ENCODE measurements around the gene MT3.
A peak's percentile ranks its signal among the peaks of the same experiment; 100 is the strongest.
"Not testable (repeated sequence)": the region's sequence is repeated elsewhere in the genome, so short reads cannot be mapped to it uniquely, and the experiment has no call there.

Gene MT3

DNA sequence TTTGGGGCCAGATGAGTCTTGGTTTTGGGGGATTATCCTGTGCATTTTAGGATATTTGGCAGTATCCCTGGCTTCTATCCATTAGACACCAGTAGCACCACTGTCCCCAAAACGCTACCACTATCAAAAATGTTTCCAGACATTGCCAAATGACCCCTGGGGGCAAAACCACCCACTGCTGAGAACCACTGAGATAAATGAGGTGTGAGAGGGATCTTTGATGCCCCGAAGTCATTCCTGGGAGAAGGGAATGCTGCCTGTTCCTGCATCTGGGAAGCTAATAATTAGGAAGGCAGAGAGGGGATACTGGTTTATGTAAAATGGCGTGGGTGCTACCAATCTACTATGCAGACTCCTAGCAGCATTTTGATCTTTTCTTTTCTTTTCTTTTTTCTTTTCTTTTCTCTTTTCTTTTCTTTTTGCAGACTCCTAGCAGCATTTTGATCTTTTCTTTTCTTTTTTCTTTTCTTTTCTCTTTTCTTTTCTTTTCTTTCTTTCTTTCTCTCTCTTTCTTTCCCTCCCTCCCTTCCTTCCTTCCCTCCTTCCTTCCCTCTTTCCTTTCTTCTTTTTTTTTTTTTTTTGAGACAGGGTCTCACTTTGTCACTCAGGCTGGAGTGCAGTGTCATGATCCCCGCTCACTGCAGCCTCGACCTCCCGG, 8.8 kb upstream of the MT3 start:
- no peak for DNase-seq

DNA sequence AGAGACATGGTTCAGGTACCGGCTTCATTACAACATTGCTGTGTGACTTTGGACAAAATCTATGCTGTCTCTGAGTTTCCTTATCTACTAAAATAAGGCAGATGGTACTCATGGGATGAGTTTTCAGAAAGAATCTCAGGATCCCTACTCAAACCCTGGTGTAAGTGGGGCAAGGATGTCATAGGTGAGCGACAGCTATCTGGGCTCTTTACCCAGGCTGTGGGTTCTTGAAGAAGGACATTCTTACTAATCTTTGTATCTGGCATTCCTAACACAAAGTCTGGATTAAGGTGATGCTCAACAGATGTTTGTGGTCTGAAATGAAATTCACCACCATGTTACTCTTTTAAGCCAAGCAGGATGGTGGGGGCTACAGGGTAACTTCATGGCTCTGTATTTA, 6.4 kb upstream of the MT3 start:
- not testable (repeated sequence) for DNase-seq

DNA sequence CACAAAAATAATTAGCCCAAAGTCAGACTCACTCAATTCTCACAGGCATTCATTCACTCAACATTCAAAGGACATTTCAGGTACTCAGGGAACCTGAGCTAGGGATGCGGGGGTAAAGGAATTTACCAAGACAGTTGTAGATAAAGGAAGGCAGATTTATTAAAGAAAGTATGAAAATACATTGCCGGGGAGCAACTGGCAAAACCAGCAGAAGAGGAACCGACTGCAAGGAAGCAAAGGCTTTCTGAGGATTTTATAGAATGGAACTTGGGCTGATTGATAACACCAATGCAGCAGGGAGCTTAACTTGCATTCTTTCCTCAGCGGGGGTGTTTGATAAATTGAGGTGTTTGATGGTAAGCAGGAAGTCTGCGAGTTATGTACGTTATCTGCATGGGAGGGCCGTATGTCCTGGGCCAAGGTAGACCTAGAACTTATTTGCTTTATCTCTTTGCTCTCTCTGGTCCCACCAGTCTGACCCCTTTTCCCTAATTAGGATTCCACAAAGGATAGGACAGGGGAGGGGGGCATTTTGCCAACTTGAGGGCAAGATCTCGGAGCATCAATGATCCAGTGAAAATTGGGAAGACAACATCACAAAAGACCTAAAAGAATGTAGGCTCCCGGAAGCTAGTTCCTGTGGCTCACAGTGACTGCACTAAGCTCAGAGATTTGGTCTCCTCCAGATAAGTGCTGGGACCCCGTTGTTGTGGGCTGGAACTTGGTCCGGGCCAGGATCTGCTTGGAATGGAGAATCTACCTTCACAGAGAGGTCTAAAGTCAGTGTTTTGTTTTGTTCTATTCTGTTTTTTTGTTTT, 5.8 kb upstream of the MT3 start:
- DNase-seq, result no peak

DNA sequence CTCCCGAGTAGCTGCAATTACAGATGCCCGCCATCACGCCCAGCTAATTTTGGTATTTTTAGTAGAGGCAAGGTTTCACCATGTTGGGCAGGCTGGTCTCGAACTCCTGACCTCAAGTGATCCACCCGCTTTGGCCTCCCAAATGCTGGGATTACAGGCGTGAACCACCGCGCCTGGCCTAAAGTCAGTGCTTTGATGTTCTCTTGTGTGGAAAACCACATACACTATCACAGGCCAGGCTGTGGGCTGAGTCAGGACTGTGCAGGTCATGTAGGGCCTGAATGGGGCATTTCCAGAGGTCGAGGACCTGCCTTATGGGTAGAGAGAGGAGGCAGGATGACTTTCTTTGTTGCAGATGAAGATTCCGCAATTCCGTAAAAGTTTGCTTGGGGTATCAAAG, 5.1 kb upstream of the MT3 start:
- DNase-seq, result no peak

DNA sequence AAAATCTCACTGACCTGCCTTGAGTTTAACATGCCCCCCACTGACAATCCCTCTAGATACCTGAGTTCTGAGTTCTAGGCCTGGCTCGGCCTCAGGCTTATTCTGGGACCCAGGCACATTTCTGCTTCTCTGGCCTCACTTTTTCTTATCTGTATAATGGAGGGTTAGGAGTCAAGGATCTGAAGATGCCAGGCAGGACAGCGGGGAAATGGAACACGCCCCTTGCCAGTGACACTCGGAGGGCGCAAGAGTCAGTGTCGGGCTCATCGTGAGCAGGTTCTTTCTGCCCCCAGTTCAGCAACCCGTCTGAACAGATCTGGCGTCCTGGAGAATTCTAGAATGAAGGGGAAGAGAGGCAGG, 567 bp upstream of the MT3 start:
- DNase-seq, result no peak

DNA sequence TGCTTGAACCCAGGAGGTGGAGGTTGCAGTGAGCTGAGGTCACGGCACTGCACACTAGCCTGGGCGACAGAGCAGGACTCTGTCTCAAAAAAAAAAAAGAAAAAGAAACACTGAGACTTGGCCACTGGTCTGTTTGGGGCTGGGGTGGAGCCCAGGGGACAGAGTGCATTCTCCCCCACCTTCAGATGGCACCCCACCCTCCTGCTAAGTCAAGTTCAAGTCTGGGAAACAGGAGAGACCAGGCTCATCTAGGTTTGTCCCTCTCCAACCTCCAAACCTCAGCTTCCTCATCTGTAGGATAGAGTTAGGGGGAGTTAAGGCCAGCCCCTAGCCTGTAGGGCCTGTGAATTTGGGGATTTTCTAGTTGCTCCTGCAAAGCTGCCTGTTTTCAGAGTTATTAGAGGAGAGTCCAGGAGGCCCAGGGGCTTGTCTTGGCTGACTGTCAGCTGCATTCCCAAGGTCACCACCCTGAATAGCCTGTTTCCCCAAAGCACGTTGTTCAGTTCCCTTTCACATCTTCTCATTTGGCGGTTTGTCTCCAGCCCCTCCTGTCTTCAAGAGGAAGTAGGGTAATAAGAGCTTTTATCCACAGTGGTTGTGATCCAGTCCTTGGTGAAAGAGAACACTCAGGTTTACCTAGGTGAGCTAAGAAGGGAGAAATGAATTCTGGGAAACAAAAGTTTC, 2.2 kb downstream of the MT3 start:
- DNase-seq, result no peak

DNA sequence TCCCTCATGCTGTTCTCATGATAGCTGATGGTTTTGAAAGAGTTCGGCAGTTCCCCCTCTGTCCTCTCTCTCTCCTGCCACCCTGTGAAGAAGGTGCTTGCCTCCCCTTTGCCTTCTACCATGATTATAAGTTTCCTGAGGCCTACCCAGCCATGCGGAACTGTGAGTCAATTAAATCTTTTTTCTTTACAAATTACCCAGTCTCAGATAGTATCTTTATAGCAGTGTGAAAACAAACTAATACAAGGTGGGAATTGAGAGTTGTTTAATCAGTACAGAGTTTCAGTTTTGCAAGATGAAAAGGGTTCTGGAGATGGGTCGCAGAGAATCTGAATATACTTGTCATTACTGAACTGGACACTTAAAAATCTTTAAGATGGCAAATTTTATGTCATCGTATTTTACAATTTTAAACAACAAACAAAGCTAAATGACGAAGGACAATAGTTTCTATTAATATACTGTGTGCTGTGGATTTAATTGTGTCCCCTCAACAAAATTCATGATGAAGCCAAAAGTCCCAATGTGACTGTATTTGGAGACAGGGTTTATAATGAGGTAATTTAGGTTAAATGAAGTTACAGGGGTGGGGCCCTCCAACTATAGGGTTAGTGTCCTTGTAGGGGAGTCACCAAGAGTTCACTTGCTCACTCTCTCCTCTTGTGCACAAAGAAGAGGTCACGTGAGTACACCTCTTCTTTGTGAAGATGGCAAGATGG, 4.4 kb downstream of the MT3 start:
- no peak for DNase-seq

DNA sequence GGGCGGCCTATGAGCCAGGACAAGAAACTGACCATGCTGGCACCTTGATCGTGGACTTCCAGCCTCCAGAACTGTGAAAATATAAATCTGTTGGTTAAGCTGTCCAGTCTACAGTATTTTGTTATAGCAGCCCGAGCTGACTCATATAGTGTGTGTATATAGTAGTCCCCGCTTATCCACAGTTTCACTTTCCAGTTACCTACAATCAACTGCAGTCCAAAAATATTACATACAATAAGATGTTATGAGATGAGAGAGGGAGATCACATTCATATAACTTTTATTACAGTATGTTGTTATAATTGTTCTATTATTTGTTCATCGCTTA, 4.9 kb downstream of the MT3 start:
- no peak for DNase-seq

DNA sequence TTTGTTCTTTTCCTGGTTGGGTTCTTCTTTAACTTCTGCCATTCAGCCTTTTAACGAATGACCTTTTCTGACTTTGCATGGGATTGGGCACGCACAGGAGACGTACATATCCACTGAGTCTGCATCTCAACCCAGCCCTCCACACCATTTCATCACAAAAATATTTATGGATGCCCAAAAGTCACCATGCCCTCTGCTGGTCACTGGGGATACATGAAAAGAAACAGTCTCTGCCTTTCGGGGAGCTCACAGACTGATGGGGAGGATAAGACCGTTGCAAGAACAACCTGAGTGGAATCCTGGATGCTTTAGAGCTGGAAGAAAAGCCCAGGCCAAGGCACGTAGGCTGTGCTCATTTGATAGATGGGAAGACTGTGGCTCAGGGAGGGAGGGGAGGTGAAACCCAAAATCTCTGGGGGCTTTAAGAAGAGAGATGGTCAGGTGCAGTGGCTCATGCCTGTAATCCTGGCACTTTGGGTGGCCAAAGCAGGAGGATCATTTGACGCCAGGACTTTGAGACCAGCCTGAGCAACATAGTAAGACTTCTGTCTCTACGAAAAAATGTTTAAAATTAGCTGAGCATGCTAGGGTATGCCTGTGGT, 11.2 kb downstream of the MT3 start:
- DNase-seq, result no peak

DNA sequence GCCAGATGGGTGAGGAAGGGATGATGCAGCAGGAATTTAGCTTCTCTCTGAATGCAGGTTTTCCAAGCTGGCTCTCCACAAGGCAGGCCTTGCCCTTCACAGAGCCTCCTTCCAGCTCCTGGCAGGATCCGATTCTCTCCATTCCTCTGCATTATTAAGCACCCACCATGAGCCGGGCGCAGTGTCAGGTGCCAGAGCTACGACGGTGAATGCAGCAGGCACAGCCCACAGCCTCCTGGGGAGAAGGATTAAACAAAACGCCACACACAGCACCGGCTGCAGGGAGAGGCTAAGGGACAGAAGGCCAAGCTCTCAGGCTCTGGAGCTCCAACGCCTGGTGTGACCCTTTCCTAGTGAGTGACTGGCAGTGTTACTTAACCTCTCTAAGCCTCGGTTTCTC, 12.0 kb downstream of the MT3 start:
- no peak for DNase-seq

DNA sequence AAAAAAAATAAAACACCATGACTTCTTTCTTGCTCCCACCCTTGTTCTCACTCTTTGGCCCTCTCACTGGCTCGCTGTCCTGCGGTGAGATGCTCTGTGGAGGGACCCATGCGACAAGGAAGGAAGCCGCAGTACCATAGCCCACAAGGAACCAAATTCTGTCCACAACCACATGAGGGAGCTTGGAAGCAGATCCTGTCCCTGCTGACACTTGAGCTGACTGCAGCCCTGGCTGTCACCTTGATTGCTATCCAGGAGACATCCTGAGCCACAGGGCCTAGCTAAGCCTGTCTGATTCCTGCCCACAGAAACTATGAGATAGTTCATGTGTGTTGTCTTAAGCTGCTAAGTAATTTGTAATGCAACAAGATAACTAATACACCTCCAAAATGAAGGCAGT, 14.3 kb downstream of the MT3 start:
- no peak for DNase-seq

DNA sequence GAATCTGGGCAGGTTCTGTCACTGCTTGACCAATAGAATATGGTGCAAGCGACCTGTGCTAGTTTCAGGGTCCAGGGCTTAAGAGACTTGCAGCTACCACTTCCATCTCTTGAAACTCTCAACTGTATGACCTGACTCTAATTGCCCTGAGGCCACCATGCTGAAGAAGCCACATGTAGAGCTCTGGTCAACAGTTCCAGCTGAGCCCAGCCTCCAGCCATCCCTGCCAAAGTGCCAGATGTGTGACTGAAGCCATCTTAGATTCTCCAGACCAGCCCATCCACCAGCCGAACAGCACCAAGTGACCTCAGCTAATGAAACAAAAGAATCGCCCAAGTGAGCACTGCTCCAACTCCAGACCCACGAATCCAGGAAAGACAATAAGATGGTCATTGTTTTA, 15.6 kb downstream of the MT3 start:
- DNase-seq, result no peak

DNA sequence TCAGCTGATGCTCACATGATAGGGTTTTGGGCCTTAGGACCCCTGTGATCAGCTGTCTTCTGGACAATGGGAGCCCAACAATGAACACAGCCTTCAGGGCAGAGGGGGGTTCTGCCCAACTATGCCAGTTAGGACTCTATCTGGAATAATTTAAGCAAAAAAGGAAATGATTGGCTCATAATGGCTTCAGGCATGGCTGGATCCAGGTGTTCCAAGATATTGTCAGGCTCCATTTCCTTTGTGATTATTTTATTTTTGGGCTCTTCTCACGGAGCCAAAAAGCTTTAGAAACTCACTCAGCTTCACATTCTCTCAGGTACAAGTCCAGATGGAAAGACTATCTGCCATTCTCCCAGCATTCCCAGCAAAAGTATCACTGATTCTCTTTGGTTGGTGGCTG, 16.1 kb downstream of the MT3 start:
- DNase-seq, result no peak

DNA sequence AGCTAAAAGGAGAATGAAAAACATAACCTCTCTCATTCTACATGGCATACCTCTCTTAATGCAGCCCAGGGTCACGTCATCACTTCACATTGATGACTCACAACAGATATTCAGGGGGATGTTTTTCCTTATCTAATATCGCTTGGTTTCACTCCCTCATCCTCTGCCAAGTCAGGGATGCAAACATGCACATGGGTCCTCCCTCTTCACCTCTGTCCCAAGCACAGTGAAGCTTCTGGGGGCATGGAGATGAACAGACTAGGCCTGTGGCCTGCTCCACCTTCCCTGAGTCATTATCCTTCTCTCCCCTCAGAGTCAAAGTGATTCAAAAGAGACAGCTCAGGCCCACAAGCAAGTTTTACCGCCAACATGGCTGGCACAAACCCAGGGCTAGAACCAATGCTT, 16.7 kb downstream of the MT3 start:
- no peak for DNase-seq

DNA sequence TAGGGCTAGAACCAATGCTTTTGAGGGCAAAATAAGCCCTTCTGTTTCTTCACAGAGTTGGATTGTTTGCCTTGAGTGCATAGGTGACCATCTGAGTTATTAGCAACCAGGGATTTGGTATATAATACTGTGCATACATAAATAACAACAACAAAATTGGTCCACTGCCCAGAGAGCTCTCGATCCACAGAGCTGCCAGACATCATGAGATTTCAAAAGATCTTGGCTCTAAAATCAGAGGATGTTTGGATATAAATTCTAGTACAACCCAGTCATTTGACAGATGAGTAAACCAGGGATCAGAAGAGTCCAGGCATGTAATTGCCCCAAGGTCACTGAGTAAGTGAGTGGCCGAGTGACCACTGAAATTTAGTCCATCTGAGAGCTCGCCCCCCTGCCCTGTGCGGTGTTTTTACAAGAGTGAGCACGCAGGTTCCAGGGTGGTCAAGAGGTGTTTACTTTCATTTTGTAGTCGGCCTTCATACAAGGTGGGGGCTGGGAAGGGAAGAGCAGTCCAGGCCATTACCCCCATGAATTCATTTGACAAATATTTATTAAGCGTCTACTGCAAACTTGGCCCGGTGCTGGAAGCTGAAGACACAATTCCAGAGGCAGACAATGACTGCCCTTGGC, 17.3 kb downstream of the MT3 start:
- no peak for DNase-seq

DNA sequence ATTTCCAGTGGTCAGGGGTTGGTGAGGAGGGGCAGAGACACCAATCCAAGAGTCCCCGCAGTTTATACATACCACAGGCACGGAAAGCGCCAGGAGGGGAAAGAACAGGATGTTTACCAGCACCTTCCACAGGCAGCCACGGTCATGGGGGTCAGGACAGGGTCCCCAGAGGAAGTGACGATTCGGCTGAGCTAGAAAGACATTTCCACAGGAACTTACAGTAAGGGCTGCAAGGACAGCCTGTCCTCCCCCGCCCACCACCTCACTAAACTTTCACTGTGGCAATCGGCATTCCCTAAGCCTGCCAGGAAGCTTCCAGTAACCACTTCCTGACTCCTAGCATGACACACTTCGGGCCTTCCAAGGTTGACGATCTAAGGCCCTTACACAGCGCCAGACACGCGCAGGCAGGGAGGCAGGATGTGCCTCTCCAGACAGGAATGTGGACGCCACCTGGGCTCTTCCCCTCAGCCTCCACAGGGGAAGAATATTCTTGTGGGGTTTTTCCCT, 17.8 kb downstream of the MT3 start:
- DNase-seq, result no peak

DNA sequence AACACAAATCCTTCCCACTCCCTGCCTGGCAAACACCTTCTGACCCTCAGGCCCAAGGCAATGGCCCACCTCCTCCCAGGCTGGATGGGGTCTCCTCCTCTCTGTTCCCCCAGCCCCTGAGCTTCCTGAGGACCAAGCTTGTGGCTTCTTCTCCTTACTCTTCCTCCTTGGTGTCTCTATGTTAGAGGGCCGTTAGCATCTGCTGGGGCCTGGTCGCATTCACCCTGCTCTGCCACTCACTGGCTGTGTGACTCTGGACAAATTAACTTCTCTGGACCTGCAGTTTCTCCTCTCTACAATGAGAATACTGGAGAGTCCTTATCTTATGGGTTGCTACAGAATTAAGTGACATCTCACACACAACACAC, 18.3 kb downstream of the MT3 start:
- DNase-seq, result no peak

DNA sequence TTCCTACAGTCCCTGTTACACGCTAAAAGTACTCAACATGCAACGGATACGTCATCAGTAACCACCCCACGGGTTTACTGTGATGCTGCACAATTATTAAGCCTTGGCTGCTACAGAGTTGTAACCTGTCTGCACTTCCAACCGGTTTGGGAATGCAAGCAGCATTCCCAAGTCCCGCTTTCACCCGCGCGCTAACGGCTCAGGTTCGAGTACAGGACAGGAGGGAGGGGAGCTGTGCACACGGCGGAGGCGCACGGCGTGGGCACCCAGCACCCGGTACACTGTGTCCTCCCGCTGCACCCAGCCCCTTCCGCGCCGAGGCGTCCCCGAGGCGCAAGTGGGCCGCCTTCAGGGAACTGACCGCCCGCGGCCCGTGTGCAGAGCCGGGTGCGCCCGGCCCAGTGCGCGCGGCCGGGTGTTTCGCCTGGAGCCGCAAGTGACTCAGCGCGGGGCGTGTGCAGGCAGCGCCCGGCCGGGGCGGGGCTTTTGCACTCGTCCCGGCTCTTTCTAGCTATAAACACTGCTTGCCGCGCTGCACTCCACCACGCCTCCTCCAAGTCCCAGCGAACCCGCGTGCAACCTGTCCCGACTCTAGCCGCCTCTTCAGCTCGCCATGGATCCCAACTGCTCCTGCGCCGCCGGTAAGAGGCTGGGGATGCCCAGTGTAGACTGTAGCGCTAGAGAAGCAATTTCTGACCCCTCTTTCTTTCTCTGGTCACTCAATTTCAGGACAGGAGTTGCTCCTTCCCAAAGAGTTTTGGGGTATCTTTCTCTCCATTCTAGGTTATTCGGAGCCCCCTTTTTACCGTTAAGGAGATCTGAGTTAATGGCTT, 18.9 kb downstream of the MT3 start, which contains the start of gene MT2A:
Gene MT2A, plus strand, starts transcription at position 542 of the 833 bp plus-strand sequence. Its CDS starts 72 bp downstream, at position 614.
- peak; percentile 92 for DNase-seq

DNA sequence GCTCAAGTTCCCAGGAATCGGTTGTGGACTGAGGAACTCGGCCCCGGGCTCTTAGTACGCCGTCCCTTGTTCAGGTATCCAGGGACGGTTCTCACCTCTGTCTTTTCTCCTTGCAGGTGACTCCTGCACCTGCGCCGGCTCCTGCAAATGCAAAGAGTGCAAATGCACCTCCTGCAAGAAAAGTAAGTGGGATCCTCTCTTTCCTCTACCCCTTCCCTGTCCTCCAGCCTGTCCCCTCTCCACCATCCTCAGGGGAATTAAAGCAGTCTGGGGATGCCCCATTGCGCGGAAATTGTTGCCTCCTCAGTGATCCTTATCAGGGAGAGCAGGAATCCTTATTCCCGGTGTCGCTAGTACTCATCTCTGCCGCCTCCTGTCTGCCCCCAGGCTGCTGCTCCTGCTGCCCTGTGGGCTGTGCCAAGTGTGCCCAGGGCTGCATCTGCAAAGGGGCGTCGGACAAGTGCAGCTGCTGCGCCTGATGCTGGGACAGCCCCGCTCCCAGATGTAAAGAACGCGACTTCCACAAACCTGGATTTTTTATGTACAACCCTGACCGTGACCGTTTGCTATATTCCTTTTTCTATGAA, 19.6 kb downstream of the MT3 start:
- peak; percentile 69 for DNase-seq

DNA sequence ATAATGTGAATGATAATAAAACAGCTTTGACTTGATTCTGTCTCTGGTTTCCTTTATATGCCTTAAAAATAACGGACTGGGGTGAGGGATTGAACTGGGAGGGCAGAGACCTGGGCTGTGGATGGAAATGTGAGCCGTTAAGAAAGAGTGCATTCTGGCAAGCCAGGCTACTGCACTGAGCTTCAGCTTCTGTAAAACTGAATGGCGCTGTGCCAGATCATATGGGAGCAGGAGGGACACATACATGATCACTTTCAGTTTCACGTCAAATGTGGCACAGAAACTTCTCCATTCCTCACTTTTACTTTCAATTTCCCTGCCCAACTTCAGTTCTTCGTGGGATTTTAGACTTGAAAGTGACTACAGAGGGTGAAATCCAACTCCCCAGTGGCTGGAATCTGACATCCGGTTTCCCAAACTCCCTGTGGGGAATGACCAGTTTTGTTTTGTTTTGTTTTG, 20.2 kb downstream of the MT3 start:
- peak; percentile 79 for DNase-seq

DNA sequence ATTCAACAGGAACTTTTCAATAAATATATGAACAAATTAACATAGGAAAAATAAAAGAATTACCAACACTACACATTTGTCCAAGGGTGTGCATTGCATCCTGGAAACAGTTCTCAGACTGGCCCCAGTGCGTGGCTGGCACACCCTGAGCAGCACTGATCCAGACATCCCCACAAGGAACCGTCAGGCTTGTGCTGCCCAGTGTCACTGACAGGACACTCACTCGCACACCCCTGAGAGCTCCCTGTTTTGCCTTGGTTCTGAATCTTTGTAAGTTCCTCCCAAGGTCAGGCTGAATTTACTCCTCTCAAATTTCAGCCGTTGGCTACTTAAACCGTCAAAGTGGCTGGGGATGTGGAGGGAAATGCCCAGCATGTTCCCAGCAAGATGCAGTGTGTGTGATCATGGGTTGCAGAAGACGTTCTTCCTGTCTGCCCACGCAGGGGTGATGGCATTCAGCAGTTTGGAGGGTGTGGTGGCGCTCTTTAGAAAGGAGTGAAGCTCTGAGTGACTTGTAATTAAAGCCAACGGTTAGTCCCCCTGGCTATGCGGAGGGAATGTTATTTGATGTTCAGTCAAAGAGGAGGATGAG, 20.8 kb downstream of the MT3 start:
- DNase-seq, result peak; percentile 81
